Astrocyte (in vitro differentiated cells and primary cell): Measurements from ENCODE around the gene PTPN3.

ENCODE experiments used
- EZH2 ChIP-seq: IDR thresholded peaks from 2 replicates; pipeline ENCODE4 v1.6.1; 2012; ENCODE audit warnings: mild to moderate bottlenecking, low read length, inconsistent platforms; ENCODE audit not compliant: insufficient read depth
- TF ChIP-seq, protein P1 (sequence below): IDR thresholded peaks from 2 replicates; pipeline ENCODE4 v1.5.1; 2011; ENCODE audit warnings: low read depth, mild to moderate bottlenecking, inconsistent platforms, low read length, moderate library complexity; ENCODE audit not compliant: insufficient read depth

DNA sequence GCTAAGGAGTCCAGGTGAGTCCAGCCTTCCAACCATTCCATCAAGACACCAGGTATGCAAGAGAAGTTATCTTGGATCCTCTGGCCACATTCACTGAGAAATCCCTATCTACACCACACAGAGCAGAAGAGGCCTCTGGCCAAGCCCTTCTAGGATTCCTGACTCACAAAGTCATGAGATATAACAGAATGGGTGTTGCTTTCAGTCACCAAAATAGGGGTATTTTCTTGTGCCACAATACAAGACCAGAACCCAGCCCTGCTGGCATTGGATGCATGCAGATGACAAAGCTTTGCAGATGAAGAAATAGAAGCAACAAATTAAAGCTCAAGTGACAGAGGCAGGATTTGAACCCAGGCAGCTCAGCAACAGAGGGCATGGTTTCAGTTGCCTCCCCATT, 73.5 kb downstream of the PTPN3 start:
- TF ChIP-seq, protein P1, sequence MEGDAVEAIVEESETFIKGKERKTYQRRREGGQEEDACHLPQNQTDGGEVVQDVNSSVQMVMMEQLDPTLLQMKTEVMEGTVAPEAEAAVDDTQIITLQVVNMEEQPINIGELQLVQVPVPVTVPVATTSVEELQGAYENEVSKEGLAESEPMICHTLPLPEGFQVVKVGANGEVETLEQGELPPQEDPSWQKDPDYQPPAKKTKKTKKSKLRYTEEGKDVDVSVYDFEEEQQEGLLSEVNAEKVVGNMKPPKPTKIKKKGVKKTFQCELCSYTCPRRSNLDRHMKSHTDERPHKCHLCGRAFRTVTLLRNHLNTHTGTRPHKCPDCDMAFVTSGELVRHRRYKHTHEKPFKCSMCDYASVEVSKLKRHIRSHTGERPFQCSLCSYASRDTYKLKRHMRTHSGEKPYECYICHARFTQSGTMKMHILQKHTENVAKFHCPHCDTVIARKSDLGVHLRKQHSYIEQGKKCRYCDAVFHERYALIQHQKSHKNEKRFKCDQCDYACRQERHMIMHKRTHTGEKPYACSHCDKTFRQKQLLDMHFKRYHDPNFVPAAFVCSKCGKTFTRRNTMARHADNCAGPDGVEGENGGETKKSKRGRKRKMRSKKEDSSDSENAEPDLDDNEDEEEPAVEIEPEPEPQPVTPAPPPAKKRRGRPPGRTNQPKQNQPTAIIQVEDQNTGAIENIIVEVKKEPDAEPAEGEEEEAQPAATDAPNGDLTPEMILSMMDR = no peak
- TF ChIP-seq EZH2 = no peak
